HS-27A (cell line): ENCODE results near the gene PCNX4.
A peak's percentile ranks its signal among the peaks of the same experiment; 100 is the strongest.
"Not testable (repeated sequence)": the region's sequence is repeated elsewhere in the genome, so short reads cannot be mapped to it uniquely, and the experiment has no call there.

Experiments
- DNase-seq: peaks from one replicate; pipeline ENCODE4 v3.0.0-alpha.2; 2012; ENCODE audit warnings: low read depth, missing footprints

Gene PCNX4

DNA sequence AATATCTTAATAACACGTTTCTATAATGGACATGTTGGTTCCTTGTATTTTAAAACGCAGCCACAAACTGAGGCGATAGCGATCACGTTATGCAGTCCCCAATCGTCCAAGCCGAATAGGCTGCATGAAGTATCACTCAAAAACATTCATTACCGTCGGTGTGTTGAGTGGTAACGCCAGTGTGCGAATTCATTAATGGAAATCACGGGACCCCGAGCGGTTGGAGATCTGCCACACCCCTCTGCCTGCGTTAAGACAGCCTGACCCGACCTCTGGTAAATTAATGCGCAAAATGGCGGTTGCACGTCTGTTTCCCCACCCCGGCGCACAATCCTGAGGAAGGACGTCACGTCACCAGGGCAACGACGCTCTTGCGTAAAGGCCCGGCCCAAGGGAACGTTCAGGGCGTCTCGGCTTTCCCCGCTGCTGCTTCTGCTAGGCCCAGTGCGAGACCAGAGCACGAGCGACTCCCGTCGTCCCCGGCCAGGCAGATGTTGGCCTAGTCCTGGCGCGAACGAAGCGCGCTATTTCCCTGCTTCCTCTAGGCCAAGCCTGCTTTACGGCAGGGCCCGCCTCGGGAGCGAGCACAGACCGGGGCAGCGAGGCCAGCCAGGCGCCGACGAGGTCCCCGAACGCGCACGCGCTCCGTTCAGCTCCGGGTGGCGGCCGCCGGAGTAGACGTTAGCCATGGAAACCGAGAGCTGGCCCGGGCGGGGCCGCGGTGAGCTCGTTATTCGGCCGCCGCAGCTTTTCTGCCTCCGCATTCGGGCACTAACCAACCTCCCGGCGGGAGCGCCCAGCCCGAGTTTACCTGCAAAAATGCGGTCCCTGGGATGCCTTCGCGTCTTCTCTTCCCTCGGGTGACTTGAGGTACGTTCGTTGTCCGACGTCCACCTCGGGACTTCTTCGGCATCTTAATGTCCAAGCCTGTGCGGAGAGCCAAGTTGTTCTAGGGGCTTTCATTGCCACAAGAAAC, at the start of gene PCNX4:
TSS of gene PCNX4 (plus strand) at position 374 of the 976 bp plus-strand sequence. CDS start 15,716 bp downstream, outside the sequence.
- DNase-seq: peak; percentile 96

DNA sequence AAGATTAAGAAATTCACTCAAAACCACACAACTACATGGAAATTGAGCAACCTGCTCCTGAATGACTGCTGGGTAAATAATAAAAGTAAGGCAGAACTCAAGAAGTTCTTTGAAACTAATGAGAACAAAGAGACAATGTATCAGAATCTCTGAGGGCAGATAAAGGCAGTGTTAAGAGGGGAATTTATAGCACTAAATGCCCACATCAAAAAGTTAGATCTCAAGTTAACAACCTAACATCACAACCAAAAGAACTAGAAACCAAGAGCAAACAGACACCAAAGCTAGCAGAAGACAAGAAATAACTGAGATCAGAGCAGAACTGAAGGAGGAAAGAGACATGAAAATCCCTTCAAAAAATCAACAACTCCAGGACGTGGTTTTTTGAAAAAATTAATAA, 43.7 kb upstream of the PCNX4 start:
- DNase-seq: not testable (repeated sequence)

DNA sequence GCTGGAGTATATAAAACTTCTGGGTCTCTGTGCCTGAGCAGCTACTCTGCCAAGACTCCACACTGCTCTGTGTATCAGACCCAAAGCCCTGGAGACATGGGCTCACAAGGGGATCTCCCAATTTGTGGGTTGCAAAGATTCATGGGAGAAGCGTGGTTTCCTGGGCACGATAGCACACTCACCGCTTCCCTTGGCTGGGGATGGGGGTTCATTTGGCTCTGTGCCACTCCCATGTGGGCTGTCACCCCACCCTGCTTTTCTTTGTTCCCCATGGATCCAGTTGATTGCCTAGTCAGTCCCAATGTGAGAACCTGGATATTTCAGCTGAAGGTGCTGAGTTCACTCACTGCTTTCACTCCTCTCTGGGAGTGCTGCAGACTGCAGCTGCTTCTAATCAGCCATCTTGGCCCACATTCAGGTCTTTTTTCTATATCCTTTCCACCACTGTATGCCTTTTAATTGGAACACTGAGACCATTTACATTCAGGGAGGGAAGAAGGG, 40.0 kb upstream of the PCNX4 start:
- no peak for DNase-seq

DNA sequence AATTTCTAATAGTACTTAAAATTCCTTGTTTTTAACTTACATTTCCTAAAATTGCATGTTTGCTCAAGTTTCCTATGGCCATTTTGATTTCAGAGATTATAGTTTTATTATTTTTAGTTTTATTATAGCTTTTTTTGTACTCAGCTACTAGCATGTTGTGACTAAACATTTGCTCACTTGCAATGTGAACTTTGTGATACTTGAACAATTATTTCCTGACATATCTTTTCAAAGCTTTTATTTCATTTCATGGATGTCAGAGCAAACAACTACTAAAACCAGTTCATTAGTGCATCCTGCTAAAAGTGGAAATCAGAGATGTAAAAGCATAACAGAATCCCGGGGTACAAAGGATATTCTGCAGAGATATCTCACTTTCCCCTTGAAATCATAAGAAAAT, 33.6 kb upstream of the PCNX4 start:
- DNase-seq: no peak

DNA sequence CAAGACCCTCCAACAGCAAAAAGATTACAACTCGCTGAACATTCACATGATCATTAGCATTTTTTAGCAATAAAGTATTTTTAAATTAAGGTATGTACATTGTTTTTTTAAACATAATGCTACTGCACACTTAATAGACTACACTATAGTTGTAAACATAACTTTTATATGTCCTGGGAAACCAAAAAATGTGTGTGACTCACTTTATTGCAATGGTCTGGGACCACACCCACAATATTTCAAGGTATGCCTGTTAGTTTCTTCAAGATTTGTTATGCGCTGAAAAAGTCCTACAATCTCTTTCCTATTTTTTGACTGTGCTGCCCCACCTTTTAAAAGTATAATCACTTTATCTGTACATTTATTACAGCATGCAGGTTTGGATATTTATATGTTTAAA, 30.4 kb upstream of the PCNX4 start:
- DNase-seq: peak; percentile 41

DNA sequence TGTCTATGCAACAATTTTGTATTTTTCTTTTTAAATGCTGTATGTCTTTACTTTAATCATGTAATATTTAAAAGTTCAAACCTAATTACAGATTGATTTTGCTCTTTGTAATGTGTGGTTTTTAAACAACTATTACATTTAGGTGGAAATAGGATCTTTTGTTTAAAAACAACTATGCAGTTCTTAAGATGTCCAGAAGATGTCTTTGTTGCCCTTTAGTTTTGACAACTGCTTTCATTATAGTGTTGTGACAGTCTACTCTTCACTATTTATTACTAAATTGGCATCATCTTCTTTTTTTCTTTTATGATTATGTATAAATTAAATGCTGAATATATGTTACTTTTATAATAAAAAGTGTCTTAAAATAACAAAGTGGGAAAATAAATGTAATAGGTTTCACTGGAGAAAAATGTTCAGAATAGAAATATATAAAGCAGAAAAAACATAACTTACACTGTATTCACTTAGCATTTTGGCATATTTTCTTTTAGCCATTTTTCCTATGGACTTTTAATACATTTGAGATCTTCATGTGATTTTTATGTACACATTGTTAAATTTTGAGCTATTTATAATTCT, 27.1 kb upstream of the PCNX4 start:
- no peak for DNase-seq

DNA sequence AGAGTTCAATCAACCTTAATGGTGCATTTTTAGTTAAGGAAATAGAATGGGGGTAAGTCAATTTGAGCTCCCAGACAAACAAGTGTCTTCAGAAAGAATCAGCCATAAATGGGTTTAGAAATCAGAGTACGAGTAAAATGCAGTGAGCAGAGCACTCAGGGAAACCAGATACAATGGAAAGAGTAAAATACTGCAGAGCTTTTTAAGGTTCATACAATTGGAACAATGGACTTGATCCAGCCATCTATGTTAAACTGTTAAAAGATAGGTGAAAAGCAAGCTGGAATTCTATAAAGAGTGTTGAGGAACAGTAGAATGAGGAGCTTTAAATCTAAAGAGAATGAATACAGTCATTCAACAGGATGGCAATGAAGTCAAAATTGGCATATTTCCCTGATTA, 23.8 kb upstream of the PCNX4 start:
- DNase-seq: no peak

DNA sequence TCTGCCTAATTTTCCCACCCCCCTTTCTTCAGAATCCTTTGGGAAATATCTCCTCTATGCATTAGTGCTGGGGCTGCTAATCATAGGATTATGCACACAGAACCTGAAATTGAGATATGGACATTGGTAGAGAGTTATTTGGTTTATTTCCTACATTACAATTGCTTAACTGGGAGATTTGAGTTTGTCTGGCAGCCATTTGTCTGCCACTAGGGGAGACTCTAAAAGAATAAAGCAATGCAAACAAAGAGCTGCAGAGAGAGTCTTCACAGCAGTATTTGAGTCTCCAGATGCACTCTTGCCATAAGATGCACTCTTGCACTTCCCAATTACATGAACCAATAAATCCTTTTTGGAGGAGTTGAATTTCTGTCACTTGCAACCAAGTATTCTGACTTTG, 12.0 kb upstream of the PCNX4 start:
- DNase-seq: no peak

DNA sequence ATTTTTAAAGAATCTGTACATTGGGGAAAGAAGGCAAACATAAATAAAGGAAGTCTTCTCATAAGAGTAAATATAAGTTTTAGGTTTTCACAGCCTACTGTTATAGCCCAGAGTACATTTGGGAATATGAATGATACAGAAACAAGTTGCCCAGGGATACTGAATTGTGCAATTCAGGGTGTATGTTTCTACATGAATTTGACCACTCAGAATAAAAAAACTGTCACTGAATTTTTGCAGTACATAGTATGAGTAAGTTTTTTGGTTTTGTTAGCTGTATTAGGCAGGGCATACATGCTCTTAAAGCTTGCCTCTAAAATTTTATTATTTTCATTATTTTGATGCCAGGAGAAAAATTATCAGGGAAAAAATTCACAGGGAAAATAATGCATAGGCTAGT, 6.6 kb upstream of the PCNX4 start:
- DNase-seq: no peak

DNA sequence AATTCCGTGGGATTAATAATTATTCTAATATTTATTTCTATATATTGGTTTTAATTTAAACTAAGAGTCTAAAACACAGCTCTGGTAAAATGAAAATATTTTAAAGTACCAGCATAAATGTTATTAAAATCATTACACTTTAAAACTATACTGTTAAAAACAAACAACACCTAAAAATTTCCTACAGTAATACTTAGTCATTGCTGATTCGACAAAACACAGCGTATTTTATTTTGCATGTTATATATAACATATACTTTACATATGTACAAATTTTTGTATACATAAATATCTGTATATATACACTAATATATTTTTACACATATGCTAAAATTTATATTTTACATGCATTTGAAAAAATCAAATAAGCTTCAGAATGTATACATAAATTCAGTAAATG, 6.0 kb upstream of the PCNX4 start:
- DNase-seq: no peak

DNA sequence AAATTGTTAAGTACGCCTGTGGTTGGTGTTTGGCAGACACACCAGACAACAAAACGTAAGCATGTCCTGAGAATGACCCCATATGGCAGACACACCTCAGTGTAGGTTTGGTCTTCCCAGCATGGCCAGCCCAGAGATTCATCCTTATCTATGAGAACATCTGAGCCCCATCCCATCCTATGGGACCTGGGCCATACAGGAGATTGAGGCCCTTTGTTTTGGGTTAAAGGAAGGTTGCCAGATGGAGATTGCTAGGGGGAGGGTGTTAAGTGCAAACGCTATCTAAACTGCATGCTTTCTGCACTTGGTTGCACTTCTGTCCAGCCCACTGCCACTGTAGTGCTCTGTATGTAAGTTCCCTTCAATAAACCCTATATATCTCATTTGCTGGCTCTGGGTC, 4.1 kb upstream of the PCNX4 start:
- DNase-seq: no peak

DNA sequence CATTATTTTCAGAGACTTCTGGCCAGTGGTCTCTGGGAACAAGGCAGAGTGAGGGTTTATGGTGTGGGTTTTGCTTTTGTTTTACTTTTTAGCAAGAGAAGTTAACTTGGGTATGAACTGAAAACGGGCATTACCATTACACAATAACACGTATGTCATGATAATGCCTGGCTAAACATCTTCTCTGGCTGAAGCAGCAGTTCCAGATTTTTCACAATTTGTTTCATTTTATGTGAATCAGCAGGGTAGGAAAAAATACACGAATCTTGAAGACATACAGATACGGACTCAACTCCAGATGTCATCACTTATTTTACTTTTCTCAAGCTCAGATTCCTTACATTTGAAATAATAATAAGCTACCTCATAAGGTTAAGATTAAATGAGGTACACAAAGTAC, 2.5 kb upstream of the PCNX4 start:
- no peak for DNase-seq

DNA sequence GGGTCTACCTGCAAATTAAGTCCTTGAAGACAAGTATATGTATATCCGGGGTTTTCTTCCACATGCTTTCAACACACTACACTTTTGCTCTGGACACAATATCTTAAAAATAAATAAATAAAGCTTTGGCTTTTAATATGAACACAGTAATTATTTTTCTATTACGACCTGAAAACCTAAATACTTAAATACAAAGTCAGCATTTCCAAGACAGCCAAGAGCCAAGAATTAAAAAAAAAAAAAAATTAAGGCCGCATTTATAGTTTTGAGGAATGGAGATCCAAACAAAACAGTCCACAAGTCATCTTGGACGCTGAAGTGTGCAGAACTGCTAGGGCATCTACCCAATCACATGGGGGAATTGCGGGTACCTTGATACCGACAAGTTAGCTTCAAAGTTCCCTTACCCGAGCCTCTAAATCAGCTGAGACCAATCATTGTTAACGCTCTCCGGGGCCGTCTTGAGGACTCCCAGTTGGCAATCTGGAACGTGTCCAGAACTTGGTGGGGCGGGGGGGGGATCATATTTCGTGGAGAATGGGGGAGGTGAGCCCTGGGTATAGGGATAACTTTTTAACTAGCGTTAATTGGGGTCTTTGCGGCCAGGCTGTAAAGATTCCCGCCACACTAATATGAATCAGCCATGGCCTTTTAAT, 731 bp upstream of the PCNX4 start:
- DNase-seq: peak; percentile 60

DNA sequence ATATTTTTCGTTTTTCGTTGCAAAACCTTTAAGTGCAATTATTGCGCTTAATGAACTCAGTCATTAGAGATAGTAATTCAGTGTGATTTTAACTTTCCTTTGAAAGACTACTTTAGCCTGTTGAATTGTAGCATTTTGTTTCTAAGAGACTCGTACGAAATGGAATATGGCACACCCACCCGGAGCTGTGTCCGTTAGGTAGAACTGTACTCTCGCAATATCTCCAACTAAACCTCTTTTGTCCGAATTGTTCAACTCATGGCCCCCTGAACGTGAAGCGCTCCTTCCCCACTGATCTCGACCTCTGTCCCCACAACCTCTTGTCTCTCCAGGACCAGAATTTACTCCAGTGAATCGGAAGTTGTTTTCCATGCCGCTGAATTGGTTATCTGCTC, 800 bp downstream of the PCNX4 start:
- DNase-seq: no peak

DNA sequence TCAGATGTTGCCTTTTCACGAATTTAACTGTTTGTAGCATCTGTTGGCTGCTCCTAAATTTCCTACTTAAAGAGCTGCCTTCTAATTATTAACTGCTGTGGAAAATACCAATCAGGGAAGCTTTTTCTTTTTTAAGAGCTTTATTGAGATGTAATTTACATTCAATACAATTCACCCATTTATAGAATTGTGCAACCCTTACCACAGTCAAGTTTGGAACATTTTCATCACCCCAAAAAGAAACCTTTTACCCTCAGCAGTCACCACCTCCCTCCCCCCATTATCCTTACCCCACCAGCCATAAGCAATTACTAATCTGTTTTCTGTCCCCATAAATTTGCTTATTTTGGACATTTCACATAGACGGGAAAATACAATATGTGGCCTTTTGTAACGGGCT, 1.4 kb downstream of the PCNX4 start:
- no peak for DNase-seq

DNA sequence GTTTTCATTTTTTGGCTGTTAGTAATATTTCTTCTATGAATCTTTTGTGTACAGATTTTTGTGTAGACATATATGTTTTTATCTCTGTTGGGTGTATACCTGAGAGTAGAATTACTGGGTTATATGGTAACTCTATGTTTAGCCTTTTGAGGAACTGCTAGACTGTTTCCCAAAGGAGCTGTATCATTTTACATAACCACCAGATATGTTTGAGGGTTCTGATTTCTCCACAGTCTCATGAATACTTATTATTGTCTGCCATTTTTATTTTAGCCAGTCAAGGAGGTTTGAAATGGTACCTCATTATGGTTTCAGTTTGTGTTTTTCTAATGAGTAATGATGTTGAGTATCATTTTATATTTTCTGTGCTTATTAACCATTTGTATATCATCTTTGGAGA, 1.9 kb downstream of the PCNX4 start:
- DNase-seq: peak; percentile 17

DNA sequence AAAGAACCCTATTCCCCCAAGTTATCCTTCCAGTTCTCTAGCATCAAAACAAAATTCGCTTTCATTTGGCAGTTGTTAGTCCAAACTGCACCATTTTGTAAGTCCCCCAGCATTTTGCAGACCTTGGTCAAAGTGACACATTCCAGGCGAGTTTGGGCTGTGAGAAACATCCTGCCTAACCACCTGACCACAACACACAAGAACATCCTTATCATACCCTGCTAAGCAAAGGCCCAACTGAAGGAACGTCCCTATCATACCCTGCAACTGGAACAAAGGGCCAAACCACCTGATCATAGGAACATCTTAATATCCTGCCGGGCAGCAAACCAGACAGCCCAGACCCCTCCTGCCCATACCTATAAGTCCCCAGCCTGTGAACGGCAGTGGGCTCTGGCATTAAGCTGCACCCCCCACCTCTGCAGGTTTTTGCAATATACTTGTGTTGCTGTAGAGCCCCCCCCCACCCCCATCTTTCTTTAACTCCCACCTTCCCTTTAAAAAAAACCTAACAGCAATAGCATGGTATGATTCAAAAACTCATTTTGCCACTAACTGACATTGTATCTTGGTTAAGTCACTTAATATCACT, 2.7 kb downstream of the PCNX4 start:
- DNase-seq: peak; percentile 67

DNA sequence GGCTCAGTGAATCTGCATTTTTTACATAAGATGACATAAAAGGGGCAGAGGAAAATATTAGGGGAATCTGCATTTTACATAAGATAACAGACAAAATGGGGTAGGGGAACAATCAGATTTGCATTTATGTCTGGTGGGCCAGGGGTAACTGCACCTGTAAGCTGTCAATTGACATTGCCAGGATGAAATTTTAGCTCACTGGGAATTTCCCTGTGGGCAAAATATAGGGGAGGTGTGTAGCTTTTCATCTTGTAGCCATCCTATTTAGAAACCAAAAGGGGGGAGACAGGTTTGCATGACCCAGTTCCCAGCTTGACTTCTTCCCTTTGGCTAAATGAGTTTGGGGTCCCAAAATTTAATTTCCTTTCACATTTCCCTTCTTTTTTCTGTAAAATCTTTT, 3.5 kb downstream of the PCNX4 start:
- DNase-seq: no peak

DNA sequence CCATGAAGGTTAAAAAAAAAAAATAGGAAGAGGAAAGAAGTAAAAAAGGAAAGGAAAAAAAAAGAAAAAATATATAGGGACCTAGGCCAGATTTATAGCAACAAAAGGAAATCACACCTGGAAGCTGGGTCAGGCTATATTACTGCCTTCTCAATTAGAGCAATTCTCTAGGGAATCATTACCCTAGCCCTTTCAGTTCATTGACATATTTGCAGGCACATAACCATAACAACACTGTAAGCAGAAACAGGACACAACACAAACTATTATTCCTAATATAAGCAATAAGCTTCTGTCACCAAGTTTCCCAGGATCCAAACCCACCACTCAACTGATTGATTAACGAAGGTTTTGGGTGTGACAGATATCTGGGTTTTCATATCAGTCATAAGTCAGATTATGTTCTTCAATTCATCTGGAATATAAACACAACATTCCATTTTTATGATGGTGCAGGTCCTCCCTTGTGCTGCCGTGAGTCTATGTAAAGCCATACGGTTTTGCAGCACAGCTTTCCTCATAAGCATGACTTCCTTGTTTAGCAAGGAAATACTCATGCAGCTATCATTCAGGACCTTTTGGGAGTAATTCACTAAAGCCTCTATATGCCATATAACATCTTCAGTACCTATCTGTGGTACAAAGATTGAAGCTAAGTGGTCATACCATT, 4.2 kb downstream of the PCNX4 start:
- DNase-seq: peak; percentile 50

DNA sequence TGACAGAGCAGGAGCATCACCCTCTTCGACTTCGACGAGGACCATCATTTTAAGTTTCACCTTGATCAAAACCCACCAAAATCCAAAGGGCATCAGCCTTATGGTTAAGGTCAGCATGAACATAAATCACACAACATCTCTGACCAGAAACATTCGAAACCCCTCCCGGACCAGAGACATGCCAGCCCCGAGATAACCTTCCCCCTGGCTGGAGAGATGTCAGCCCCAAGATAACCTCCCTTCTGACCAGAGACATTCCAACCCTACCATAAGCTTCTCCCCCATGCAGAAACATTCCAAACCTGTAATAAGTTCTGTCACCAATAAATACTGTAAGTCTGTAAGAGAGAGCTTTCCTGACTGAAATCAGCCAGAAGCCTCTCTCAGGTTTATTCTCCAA, 6.3 kb downstream of the PCNX4 start:
- DNase-seq: no peak

DNA sequence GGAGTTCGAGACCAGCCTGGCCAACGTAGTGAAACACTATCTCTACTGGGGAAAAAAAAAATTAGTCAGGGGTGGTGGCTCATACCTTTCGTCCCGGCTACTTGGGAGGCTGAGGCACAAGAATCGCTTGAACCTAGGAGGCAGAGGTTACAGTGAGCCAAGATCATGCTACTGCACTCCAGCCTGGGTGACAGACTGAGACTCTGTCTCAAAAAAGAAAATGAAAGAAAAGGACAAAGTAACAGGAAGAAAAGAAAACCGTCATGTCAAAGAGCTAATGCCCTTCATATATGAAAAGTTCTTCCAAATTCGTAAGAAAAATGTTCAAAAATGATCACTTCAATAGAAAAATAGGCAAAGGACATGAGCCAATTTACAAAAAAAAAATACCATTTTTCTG, 8.1 kb downstream of the PCNX4 start:
- not testable (repeated sequence) for DNase-seq

DNA sequence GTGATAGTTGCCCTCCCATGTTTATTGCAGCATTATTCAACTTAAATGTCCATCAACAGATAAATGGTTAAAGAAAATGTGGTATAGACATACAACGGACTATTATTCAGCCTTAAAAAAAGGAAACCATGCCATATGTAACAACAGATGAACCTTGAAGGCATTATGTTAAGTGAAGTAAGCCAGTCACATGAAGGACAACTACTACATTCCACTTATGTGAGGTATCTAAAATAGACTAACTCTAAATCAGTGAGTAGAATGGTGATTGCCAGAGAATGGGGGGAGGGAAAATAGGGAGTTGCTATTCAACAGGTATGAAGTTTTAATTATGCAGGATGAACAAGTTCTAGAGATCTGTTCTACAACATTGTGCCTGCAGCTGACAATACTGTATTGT, 10.1 kb downstream of the PCNX4 start:
- DNase-seq: no peak
